H1 (cell line): Measurements from ENCODE around the gene SCART1. TPM values are rescaled to one million over a fixed set of nuclear protein-coding genes. Genes with fewer than 3 reads are reported as not detected.

Source experiments
- CTCF ChIA-PET: fragments of 300-600 bp; sonication (Branson Sonifier 250); formaldehyde crosslinking; loops from one replicate; lab custom pipeline; 2021; ENCODE audit not compliant: partially characterized antibody; lab: Charles Lee
- POLR2A ChIA-PET: fragments of 300-600 bp; sonication (Branson Sonifier 250); formaldehyde crosslinking; loops from one replicate; lab custom pipeline; 2021; ENCODE audit warnings: inconsistent platforms; ENCODE audit not compliant: partially characterized antibody; lab: Charles Lee
- DNase-seq, 2 experiments: peaks; one replicate each; pipeline versions ENCODE4 v3.0.0 to v3.0.0-alpha.2; 2010 to 2022; ENCODE audit warnings: low spot score in 2 of 2, low read depth in 1 of 2, mixed read lengths in 1 of 2
- FAIRE-seq: peaks from 2 replicates; lab custom pipeline; 2011; peaks lifted over from hg19 to GRCh38; lab: Jason Lieb, UNC
- H2AFZ ChIP-seq: 2 replicates; pipeline ENCODE4 v1.8.1; 2012; ENCODE audit warnings: low read length, inconsistent platforms
- H2AK5ac ChIP-seq: 2 replicates; pipeline ENCODE4 v1.6.1; 2013; ENCODE audit warnings: low read depth, low read length
- H2BK120ac ChIP-seq: replicated peaks from 2 replicates; pipeline ENCODE3; 2013; ENCODE audit warnings: low read depth, low read length, inconsistent platforms
- H2BK12ac ChIP-seq: 2 replicates; pipeline ENCODE4 v1.6.1; 2013; ENCODE audit warnings: low read depth, low read length
- H2BK15ac ChIP-seq: 2 replicates; pipeline ENCODE4 v1.6.1; 2013; ENCODE audit warnings: low read length
- H2BK20ac ChIP-seq: 2 replicates; pipeline ENCODE4 v1.6.1; 2013; ENCODE audit warnings: low read length
- H2BK5ac ChIP-seq: 2 replicates; pipeline ENCODE4 v1.6.1; 2013; ENCODE audit warnings: low read depth, low read length
- H3K14ac ChIP-seq: 2 replicates; pipeline ENCODE4 v1.6.1; 2013; ENCODE audit warnings: inconsistent platforms; ENCODE audit not compliant: insufficient read length
- H3K18ac ChIP-seq: 2 replicates; pipeline ENCODE4 v1.6.1; 2013; ENCODE audit warnings: low read length; ENCODE audit errors: extremely low read depth
- H3K23ac ChIP-seq: 2 replicates; pipeline ENCODE4 v1.6.1; 2013; ENCODE audit warnings: inconsistent platforms; ENCODE audit not compliant: insufficient read length
- H3K23me2 ChIP-seq: 2 replicates; pipeline ENCODE4 v1.6.1; 2013; ENCODE audit warnings: low read depth, low read length
- H3K27ac ChIP-seq: 2 replicates; pipeline ENCODE4 v1.6.1; 2011; ENCODE audit warnings: low read depth, low read length, inconsistent platforms
- H3K27me3 ChIP-seq, 4 experiments: replicated peaks in 1 of 4; 1 replicate in 1 of 4; 2 replicates in 3 of 4; pipeline versions ENCODE4 v1.6.1 to v1.8.1; 2011 to 2013; ENCODE audit warnings: low read length in 3 of 4, mild to moderate bottlenecking in 3 of 4, inconsistent platforms in 2 of 4, mixed read lengths in 2 of 4, moderate library complexity in 1 of 4; ENCODE audit not compliant: control insufficient read depth in 3 of 4, insufficient read depth in 3 of 4; ENCODE audit errors: extremely low read depth in 1 of 4
- H3K36me3 ChIP-seq, 4 experiments: 2 replicates each; pipeline versions ENCODE4 v1.6.1 to v1.8.1; 2011 to 2013; ENCODE audit warnings: mild to moderate bottlenecking in 4 of 4, low read length in 3 of 4, moderate library complexity in 2 of 4, control low read depth in 1 of 4, inconsistent platforms in 1 of 4; ENCODE audit not compliant: insufficient read depth in 4 of 4, control insufficient read depth in 2 of 4
- H3K4ac ChIP-seq: replicated peaks from 2 replicates; pipeline ENCODE3; 2013; ENCODE audit warnings: low read length, low read depth, mixed read lengths, inconsistent platforms; ENCODE audit not compliant: insufficient read length
- H3K4me1 ChIP-seq, 4 experiments: replicated peaks in 1 of 4; 1 replicate in 1 of 4; 2 replicates in 3 of 4; pipeline versions ENCODE4 v1.6.1 to v1.8.1; 2011 to 2013; ENCODE audit warnings: low read length in 3 of 4, inconsistent platforms in 2 of 4, mixed read lengths in 1 of 4; ENCODE audit not compliant: insufficient read depth in 4 of 4, control insufficient read depth in 3 of 4
- H3K4me2 ChIP-seq, 2 experiments: 2 replicates each; pipeline versions ENCODE4 v1.6.1 to v1.8.1; 2011 to 2013; ENCODE audit warnings: low read depth in 2 of 2, low read length in 2 of 2, control low read depth in 1 of 2, inconsistent platforms in 1 of 2, mild to moderate bottlenecking in 1 of 2; ENCODE audit not compliant: insufficient read depth in 1 of 2
- H3K4me3 ChIP-seq, 4 experiments: fragments of 200-600, 300-600 bp in 1 of 4; sonication (generic), shearing (Covaris generic), sonication (Bioruptor Twin) in 1 of 4; 2 replicates each; pipeline versions ENCODE4 v1.5.1 to v1.8.1; 2011 to 2016; ENCODE audit warnings: low read length in 4 of 4, low read depth in 3 of 4, control low read depth in 2 of 4, inconsistent platforms in 2 of 4, mild to moderate bottlenecking in 2 of 4, mixed read lengths in 1 of 4, moderate library complexity in 1 of 4; ENCODE audit not compliant: insufficient read depth in 2 of 4; ENCODE audit errors: extremely low read depth in 1 of 4
- H3K56ac ChIP-seq: replicated peaks from 2 replicates; pipeline ENCODE3; 2013; ENCODE audit warnings: low read depth, mild to moderate bottlenecking, mixed read lengths, low read length, inconsistent platforms; ENCODE audit not compliant: insufficient read length
- H3K79me1 ChIP-seq: 2 replicates; pipeline ENCODE4 v1.6.1; 2013; ENCODE audit warnings: low read depth, low read length, control low read depth
- H3K79me2 ChIP-seq, 2 experiments: 2 replicates each; pipeline versions ENCODE4 v1.6.1 to v1.8.1; 2012 to 2013; ENCODE audit warnings: low read length in 2 of 2, mild to moderate bottlenecking in 2 of 2, inconsistent platforms in 1 of 2; ENCODE audit not compliant: insufficient read depth in 2 of 2, control insufficient read depth in 1 of 2
- H3K9ac ChIP-seq, 4 experiments: replicated peaks in 1 of 4; 1 replicate in 1 of 4; 2 replicates in 3 of 4; pipeline versions ENCODE4 v1.6.1 to v1.8.1; 2011 to 2013; ENCODE audit warnings: low read depth in 3 of 4, low read length in 3 of 4, control low read depth in 2 of 4, mild to moderate bottlenecking in 2 of 4, moderate library complexity in 2 of 4, inconsistent platforms in 1 of 4; ENCODE audit errors: extremely low read depth in 1 of 4
- H3K9me3 ChIP-seq, 2 experiments: 2 replicates each; pipeline versions ENCODE4 v1.6.1 to v1.8.1; 2012 to 2013; ENCODE audit warnings: mild to moderate bottlenecking in 2 of 2, moderate library complexity in 2 of 2, control low read depth in 1 of 2, inconsistent platforms in 1 of 2, low read depth in 1 of 2, low read length in 1 of 2, mixed read lengths in 1 of 2; ENCODE audit not compliant: insufficient read depth in 2 of 2
- H4K20me1 ChIP-seq, 2 experiments: replicated peaks in 1 of 2; 2 replicates each; pipeline versions ENCODE3 to v1.8.1; 2011 to 2013; ENCODE audit warnings: inconsistent platforms in 2 of 2, low read length in 2 of 2, mild to moderate bottlenecking in 1 of 2; ENCODE audit not compliant: insufficient read depth in 2 of 2, control insufficient read depth in 1 of 2
- H4K5ac ChIP-seq: 2 replicates; pipeline ENCODE4 v1.6.1; 2013; ENCODE audit warnings: low read length, low read depth, mixed read lengths, inconsistent platforms; ENCODE audit not compliant: insufficient read length
- H4K8ac ChIP-seq: 2 replicates; pipeline ENCODE4 v1.8.0; 2013; ENCODE audit warnings: mild to moderate bottlenecking, moderate library complexity, low read length, inconsistent platforms; ENCODE audit not compliant: insufficient read depth; ENCODE audit errors: extremely low read depth
- H4K91ac ChIP-seq: replicated peaks from 2 replicates; pipeline ENCODE3; 2013; ENCODE audit warnings: low read length, mixed read lengths, inconsistent platforms; ENCODE audit not compliant: insufficient read length
- ASH2L ChIP-seq: fragments of 200-600, 300-600 bp; sonication (generic); IDR thresholded peaks from one replicate; pipeline ENCODE4 v1.7.1; 2017; ENCODE audit warnings: low read length
- BRCA1 ChIP-seq: IDR thresholded peaks from 2 replicates; pipeline ENCODE4 v1.6.1; 2012; ENCODE audit warnings: low read depth, low read length, improper control_type of control experiment
- EGR1 ChIP-seq: IDR thresholded peaks from 2 replicates; pipeline ENCODE4 v1.6.1; 2011; ENCODE audit warnings: low read depth, low read length, borderline replicate concordance
- EP300 ChIP-seq, 2 experiments: IDR thresholded peaks; 1 replicate in 1 of 2; 2 replicates in 1 of 2; pipeline ENCODE4 v1.6.1; 2011 to 2012; ENCODE audit warnings: low read depth in 2 of 2, low read length in 2 of 2, mild to moderate bottlenecking in 2 of 2, borderline replicate concordance in 1 of 2, inconsistent platforms in 1 of 2, moderate library complexity in 1 of 2
- HDAC2 ChIP-seq, 2 experiments: fragments of 300-600 bp in 1 of 2; sonication (generic) in 1 of 2; IDR thresholded peaks; 2 replicates each; pipeline ENCODE4 v1.6.1; 2011 to 2012; ENCODE audit warnings: low read depth in 2 of 2, low read length in 2 of 2, mild to moderate bottlenecking in 2 of 2, moderate library complexity in 2 of 2, borderline replicate concordance in 1 of 2, inconsistent platforms in 1 of 2
- JUN ChIP-seq: IDR thresholded peaks from 2 replicates; pipeline ENCODE4 v1.6.1; 2011; ENCODE audit warnings: low read depth, mild to moderate bottlenecking, improper control_type of control experiment, low read length
- MAFK ChIP-seq: IDR thresholded peaks from 2 replicates; pipeline ENCODE4 v1.6.1; 2012; ENCODE audit warnings: low read depth, mild to moderate bottlenecking, improper control_type of control experiment, low read length
- POLR2A ChIP-seq, 2 experiments: IDR thresholded peaks; 1 replicate in 1 of 2; 2 replicates in 1 of 2; pipeline ENCODE4 v1.6.1; 2011; ENCODE audit warnings: low read depth in 2 of 2, low read length in 2 of 2, mild to moderate bottlenecking in 2 of 2; ENCODE audit errors: control extremely low read depth in 1 of 2
- POLR2AphosphoS5 ChIP-seq: IDR thresholded peaks from 2 replicates; pipeline ENCODE4 v1.6.1; 2011; ENCODE audit warnings: low read depth, low read length
- RFX5 ChIP-seq: IDR thresholded peaks from 2 replicates; pipeline ENCODE4 v1.6.1; 2011; ENCODE audit warnings: low read depth, low read length, improper control_type of control experiment, borderline replicate concordance
- RNF2 ChIP-seq: fragments of 200-900, 300-1000 bp; sonication (generic); IDR thresholded peaks from 2 replicates; pipeline ENCODE4 v1.7.1; 2016; ENCODE audit warnings: borderline replicate concordance, low read depth, mild to moderate bottlenecking, antibody characterized with exemption, low read length; ENCODE audit not compliant: poor library complexity, severe bottlenecking; ENCODE audit errors: missing control alignments
- TAF1 ChIP-seq: IDR thresholded peaks from 2 replicates; pipeline ENCODE4 v1.6.1; 2011; ENCODE audit warnings: mild to moderate bottlenecking, low read depth, low read length
- WGBS, 2 experiments: shearing (Covaris generic) in 1 of 2; methylation state at CpG; one replicate each; pipeline versions ENCODE4 v1.1.6 to v1.1.7; 2013 to 2015; ENCODE audit warnings: low lambda C conversion rate in 2 of 2, mixed read lengths in 2 of 2, inconsistent platforms in 1 of 2, low coverage in 1 of 2, missing lambda C conversion rate in 1 of 2; ENCODE audit not compliant: insufficient replicate concordance in 2 of 2, insufficient coverage in 1 of 2, insufficient read length in 1 of 2; ENCODE audit errors: extremely low coverage in 1 of 2, missing lambda C conversion rate in 1 of 2; 5-methylcytosine and 5-hydroxymethylcytosine counted together
- polyA plus RNA-seq, 7 experiments: library from polyadenylated mRNA; depleted of rRNA in 3 of 7; stranded (reverse) in 5 of 7; unstranded in 2 of 7; fragments of >200 nt in 5 of 7; fragments of 200-250 nt in 2 of 7; gene quantifications; 1 replicate in 5 of 7; 2 replicates in 1 of 7; 4 replicates in 1 of 7; pipeline versions ENCODE4 v1.2.1 to v1.2.3, GENCODE V29; 2011 to 2013; ENCODE audit warnings: missing spikeins in 2 of 7, mixed read lengths in 2 of 7
- total RNA-seq: library from RNA; stranded (reverse); fragmentation: NEBNext Ultra II Directional; extraction: Animal tissue kit (Norgen Biotek cat#: 25700); gene quantifications from 2 replicates; pipeline ENCODE4 v1.2.1, GENCODE V29; 2021

The SCART1 gene
- total and polyA plus RNA-seq, 2 of the 8 experiments (the other 6 are each of a cell fraction or from before 2014, with no cell fraction given) = 0.14 to 0.19 TPM

DNA sequence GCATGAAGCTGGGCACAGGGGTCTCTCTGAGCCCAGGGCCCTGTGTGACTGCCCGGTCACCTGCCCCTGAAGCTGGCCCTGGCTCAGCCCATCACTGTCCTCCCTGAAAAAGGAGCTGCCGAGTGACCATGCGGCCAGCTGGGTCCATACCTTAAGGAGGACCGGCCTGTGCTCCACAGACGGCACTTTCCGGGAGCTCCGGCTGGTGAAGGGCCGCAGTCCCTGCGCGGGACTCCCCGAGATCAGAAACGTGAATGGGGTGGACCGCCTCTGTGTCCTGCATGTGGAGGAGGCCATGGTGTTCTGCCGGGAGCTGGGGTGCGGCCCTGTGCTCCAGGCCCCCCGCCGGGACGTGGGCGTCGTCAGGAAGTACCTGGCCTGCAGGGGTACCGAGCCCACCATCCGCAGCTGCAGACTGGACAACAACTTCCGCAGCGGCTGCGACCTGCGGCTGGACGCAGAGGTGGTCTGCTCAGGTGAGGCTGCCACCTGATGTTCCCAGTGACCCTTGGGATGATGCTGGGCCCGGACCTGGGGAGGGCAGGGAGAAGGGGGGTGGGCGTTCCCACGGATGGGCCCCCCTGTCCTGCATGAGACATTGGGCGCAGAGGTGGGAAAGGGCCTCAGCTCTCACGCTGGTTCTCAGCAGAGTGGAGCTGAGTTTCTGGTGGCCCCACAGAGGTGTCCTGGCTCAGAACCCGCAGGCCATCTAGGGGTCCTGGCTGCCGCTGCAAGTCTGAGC lies 3.5 kb downstream of the SCART1 start:
- no peaks in the 10 kb centered on the region for H3K79me2 ChIP-seq
- no peak overlapping the region for H2AK5ac ChIP-seq
- FAIRE-seq = no peak
- no peaks in the 10 kb centered on the region for H3K27me3 ChIP-seq
- no peak overlapping the region for H3K4me3 ChIP-seq
- H2AFZ ChIP-seq = no peak overlapping the region
- no peaks in the 10 kb centered on the region for H3K79me1 ChIP-seq
- peaks cover 77 to 97% of the 10 kb centered on the region in 2 experiments for H3K9me3 ChIP-seq
- H4K20me1 ChIP-seq = no peaks in the 10 kb centered on the region
- 80% methylated on average over 26 of the region's 34 CpGs; no CpG with 5 or more reads in 1 of the 2 experiments for WGBS, 2 experiments
- no peaks in the 10 kb centered on the region for H3K23me2 ChIP-seq
- H2BK20ac ChIP-seq = no peak overlapping the region
- no peak overlapping the region for H3K56ac ChIP-seq
- no peak overlapping the region for H3K9ac ChIP-seq
- H2BK120ac ChIP-seq = no peak overlapping the region
- DNase-seq = no peak
- no peak overlapping the region for H2BK12ac ChIP-seq
- no peaks in the 10 kb centered on the region for H3K4me1 ChIP-seq
- no peak overlapping the region for H4K8ac ChIP-seq
- H2BK5ac ChIP-seq = no peak overlapping the region
- no peak overlapping the region for H2BK15ac ChIP-seq
- H3K4me2 ChIP-seq = no peak overlapping the region
- POLR2A ChIA-PET = no interaction called here
- H3K27ac ChIP-seq = no peak overlapping the region
- CTCF ChIA-PET = interaction anchor here (0.6 kb wide), 1 partner anchor 97 kb away, joined by 4 read pairs; no protein-coding TSS in a partner anchor
- no peak overlapping the region for H3K18ac ChIP-seq
- H3K4ac ChIP-seq = no peak overlapping the region
- no peak overlapping the region for H3K14ac ChIP-seq
- H3K36me3 ChIP-seq = no peaks in the 10 kb centered on the region; a peak in 1 of 8 replicates
- H3K23ac ChIP-seq = no peak overlapping the region
- no peak overlapping the region for H4K5ac ChIP-seq
- H4K91ac ChIP-seq = no peak overlapping the region
- TF ChIP-seq RNF2 (no peak), POLR2AphosphoS5 (no peak), ASH2L (no peak), RFX5 (no peak), EP300 (IDR thresholded peaks at IDR 0.05; ENCODE audit: borderline replicate concordance in 1 of 2, low read depth in 2 of 2, low read length in 2 of 2) (no peak), TAF1 (no peak), POLR2A (IDR thresholded peaks at IDR 0.05; ENCODE audit: control extremely low read depth in 1 of 2, low read depth in 2 of 2, low read length in 2 of 2) (no peak), MAFK (no peak), HDAC2 (IDR thresholded peaks at IDR 0.05; ENCODE audit: borderline replicate concordance in 1 of 2, low read depth in 2 of 2, low read length in 2 of 2) (no peak), BRCA1 (no peak), JUN (no peak), EGR1 (no peak)
